A673 (cell line): ENCODE results near the gene CCDC171.

Experiments
- CTCF ChIP-seq: fragments of 300-800, 200-600 bp; sonication (generic); conservative IDR thresholded peaks from 2 replicates; pipeline ENCODE4 v1.5.1; 2017; ENCODE audit warnings: low read depth, mild to moderate bottlenecking, antibody characterized with exemption, low read length, moderate library complexity, mixed read lengths
- EZH2 ChIP-seq: fragments of 200-600 bp; sonication (generic); IDR thresholded peaks from 2 replicates; pipeline ENCODE4 v1.6.1; 2017; ENCODE audit warnings: borderline replicate concordance, low read depth, mild to moderate bottlenecking, mixed read lengths, antibody characterized with exemption, low read length; ENCODE audit not compliant: poor library complexity, severe bottlenecking

GRCh38 chr9:15849871-15850270 lies 297.0 kb downstream of the CCDC171 start:
- no peak for TF ChIP-seq CTCF
- no peak for TF ChIP-seq EZH2
